DMS53 (cell line): ENCODE data around the gene APC.
A peak's percentile ranks its signal among the peaks of the same experiment; 100 is the strongest.

Source experiments
- DNase-seq: peaks from one replicate; lab custom pipeline; 2025; lab: John Stamatoyannopoulos, UW

The APC gene

DNA sequence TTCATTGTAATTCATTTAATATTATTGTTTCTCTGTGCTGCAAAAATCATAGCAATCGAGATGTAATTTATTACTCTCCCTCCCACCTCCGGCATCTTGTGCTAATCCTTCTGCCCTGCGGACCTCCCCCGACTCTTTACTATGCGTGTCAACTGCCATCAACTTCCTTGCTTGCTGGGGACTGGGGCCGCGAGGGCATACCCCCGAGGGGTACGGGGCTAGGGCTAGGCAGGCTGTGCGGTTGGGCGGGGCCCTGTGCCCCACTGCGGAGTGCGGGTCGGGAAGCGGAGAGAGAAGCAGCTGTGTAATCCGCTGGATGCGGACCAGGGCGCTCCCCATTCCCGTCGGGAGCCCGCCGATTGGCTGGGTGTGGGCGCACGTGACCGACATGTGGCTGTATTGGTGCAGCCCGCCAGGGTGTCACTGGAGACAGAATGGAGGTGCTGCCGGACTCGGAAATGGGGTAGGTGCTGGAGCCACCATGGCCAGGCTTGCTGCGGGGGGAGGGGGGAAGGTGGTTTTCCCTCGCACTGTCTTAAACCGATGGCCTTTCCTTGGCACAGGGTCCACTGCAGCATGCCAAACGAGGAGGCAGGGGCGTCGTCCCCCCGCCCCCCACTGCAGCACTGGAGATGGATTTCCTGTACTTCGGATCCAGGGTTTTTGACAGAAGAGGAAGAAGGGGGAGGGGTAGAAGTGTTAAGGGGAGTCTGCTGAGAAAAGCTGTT, at the start of gene APC:
Gene APC (plus strand): TSS at position 423 of the 728 bp plus-strand sequence. CDS start 17,006 bp downstream, outside the sequence.
- peak; percentile 91 for DNase-seq

DNA sequence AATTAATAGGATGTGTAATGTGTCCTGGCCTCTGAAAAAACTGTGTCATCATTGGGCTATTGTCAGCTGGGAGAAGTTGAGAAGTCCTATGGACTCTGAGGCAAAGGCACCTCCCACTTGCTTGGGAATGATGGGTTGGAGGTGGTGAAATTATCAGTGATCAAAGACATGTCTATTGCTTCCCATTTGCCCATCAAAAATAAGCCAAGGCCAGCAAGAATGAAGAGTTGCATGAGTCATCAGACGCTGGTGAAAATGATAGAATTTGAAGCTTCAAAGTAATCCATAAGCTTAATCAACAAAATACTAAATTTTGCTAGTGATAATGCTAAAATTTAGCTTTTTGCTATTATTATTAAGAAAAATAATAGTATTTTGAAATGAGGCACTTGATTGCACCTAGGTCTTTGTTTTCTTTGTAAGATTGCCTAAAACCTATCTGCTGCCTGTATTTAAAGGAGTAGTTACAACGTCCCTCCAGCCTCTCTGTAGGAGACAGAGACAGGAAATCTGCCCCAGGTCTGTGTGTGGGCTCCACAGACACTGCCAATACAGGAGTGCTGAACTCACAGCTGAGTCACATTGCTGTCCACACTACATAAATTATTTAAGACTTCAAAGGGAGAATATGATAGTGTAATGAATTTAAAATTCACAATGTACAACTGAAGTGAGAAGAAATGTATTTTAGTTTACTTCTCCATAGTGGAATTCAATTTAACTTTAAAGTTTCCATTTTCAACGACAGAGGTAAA, 48.4 kb upstream of the APC start:
- no peak for DNase-seq

DNA sequence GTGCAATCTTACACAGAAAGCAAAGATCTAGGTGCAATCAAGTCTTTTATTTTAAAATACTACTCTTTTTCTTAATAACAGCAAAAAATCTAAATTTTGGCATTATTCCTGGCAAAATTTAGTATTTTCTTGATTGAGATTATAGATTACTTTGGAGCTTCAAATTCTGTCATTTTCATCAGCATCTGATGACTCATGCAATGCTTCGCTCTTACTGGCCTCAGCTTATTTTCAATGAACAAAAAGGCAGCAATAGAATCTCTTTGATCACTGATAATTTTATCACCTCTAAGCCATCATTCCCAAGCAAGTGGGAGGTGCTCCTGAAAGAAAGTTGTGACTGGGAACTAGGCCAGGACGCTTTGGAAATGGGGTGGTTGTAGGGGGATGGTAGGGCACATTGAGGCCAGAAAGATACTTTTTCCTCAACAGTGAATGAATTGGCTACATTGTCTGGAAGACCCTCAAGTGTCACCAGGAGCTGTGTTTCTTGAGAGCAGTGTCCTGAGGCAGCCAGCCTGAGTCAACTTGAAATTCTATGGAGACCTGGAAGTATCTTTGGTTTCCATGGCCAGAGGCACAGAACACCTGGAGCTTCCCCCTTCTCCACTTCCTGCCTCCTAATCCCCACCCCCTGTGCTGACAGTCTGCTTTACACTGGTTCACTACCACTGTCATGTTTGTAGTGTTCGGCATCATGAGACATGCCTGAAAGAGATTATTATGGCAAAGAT, 46.9 kb upstream of the APC start:
- DNase-seq: peak; percentile 32

DNA sequence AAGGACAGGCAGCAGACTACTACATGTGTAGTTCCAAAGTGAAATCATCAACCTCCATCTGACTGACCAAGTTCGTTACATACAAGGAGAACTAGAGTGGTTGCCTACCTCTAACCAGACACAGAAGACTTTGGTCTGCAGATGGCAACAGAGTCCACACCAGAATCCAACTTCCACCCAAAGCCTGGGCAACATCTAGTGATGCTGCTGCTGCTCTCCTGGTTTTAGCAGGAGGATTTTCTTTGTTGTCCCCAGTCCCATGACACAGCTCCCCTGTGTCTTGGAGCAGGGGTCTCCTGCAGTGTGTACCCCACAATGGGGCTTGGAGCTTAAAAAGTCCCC, 46.4 kb upstream of the APC start:
- no peak for DNase-seq

DNA sequence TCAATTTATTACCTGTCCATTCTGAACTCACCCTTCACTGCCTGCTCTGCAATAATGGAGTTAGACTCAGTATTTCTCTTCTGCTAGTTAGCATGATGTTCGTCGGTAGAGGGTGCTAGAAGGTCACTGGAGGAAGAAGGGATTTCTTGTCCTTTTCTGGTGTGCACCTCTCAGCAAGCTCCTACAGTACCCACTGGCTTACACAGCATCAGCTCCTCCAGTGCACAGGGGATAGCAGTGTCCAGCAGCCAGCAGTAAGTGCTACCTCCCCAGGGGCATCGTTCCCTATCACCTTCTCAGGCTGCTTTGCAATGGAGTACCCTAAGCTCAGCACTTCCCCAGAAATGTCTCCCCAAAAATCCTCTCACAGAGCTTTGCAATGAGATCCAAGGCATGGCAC, 45.9 kb upstream of the APC start:
- DNase-seq: peak; percentile 85

DNA sequence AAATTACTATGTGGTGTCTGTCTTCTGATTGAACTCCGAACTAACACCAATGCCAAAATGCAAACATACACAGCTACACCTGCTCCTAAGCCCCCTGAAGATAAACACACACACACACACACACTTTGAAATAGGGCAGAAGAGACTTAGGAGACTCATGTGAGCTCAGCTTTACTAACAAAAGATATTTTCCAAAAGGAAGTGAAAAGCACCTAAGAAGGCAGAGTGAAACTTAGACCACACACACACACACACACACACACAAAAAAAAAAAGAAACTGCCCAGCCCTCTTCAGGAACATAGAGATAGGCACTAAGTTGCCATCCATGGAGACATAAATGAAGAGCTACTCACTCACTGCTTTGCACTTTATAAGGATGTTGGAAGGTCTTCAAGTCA, 45.2 kb upstream of the APC start:
- no peak for DNase-seq

DNA sequence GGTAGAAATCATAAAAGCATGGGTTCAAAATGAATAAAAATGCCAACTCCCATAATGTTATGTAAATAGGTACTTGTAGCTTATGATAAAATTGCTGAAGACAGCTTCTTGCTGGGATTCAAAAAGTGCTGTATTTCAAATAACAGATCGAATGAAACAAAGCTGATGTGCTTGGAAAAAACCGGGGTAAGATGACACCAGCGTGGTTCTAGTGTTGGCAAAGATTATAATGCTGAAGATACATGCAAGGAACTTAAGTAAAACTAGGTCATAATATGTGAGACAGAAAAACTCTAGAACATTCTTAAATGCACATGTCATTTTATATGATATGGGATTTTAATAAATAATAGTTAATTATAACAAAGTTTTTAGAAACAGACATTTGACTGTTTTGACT, 44.4 kb upstream of the APC start:
- no peak for DNase-seq

DNA sequence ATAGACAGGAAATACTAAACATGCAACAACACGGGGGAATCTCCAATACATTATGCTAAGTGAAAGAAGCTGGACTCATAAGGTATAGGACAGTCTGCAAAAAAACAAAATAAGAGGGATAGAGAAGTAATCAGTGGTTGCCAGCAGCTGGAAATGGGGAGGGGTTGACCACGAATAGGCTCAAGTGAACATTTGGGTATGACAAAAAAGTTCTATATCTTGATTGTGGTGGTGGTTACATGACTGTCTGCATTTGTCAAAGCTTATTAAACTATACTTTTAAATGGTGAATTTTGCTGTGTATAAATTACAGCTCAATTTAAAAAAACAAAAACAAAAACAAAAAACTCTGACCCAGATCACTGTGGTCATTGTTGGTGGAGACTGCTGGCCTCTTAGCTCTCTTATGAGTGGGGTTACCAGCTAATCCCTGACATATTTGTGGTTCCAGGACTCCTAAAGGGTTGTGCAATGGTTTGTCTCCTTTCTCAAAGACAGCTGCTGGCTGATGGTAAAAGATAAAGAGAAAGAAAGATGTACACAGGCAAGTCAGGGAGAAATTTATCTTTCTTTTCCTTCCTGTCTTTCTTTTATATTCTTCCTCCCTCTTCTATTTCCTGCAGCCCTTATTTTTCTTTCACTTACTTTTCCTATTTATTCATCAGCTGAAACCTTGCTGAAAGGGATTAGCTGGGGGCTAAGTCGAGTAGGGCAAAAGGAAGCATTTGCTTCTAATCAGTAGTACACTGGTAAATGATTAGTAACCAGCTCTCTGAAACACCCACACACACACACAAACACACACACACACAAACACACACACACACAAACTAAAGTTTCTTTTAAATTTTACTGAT, 42.6 kb upstream of the APC start:
- no peak for DNase-seq

DNA sequence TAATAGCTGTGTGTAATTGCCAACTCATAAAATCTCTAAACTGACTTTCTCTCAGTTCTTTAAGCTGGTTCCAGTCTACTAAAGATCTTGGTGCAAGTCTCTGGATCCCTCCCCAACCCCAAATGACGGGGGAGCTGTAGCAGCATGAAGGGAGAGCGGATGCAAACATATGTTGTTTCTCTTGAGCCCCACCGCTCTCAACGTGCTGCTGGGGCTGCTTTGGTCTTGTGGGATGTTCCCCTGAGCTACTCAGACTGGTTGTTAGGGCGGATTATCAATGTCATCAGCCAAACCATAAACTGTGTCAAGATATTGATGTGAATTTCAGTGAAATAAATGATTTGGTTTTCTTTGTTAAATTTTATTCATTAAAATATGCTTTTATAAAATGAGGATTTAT, 40.9 kb upstream of the APC start:
- no peak for DNase-seq

DNA sequence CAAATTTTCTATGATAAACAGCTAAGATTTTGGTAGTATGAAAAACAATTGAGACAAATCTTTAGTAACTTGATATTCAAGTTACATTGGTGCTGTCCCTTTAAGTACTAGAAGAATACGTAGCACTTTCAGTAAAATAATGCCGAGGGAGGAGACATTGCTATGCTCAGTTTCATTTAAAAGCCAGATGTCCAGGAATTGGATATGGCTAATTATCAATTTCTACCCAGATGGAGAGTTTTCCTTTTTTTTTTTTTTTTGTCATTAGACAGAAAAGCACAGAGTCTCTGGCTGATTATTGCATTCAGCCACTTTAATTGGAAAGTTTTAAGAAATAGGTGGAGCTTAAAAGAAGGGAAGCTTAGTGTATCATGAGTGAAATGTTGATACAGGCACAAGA, 40.4 kb upstream of the APC start:
- DNase-seq: no peak

DNA sequence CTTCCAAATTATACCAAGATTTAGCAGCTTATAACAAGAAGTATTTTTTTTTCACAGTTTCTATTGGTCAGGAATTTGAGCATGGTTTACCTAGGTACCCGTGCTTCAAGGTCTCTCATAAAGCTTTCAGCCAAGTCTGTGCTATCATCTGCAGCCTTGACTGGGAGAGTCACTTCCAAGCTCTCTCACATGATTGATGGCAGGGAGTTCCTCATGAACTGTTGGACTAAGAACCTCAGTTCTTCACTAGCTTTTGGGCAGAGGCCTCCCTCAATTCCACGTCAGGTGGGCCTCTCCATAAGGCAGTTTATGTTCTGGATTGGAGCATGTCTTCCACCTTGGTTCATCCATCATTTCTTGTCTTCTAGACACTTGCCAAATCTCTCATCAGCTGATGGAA, 39.9 kb upstream of the APC start:
- no peak for DNase-seq

DNA sequence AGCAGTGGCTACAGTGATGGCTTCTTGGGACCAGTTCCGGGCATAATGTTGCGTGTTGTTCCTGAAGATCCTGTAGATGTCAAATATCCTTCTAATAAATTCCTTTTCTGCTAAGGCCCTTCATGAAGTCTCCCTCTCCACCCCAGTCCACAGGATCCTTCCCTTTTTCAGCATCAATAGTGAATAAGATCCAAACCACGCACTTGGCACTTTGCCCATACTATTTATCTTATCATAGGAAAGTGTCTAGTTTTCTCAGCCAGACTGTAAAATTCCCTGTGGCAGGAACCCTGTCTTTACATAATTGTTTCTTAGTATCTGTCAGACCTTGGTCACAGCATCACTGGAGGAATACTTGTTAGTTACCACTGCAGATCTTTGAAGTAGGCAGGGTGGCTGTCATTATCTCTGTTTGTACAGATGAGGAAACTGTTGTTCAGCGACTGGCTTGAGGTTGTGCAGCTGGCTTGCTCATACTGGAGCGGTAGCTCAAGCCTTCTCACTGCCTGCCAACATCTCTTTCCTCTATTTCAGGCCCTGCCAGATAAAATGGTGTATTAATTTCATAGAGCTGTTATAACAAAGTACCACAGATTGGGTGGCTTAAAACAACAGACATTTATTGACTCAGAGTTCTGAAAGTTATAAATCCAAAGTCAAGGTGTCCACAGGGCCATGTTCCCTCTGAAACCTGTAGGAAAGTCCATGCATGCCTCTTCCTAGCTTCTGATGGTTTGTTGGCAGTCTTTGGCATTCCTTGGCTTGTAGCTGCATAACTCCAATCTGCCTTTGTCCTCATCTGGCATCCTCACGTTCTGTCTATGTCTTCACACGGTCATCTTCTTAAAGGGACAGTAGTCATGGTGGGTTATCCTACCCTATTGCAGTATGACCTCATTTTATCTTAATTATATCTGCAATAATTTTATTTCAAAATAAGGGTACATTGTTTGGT, 33.5 kb upstream of the APC start:
- peak; percentile 8 for DNase-seq

DNA sequence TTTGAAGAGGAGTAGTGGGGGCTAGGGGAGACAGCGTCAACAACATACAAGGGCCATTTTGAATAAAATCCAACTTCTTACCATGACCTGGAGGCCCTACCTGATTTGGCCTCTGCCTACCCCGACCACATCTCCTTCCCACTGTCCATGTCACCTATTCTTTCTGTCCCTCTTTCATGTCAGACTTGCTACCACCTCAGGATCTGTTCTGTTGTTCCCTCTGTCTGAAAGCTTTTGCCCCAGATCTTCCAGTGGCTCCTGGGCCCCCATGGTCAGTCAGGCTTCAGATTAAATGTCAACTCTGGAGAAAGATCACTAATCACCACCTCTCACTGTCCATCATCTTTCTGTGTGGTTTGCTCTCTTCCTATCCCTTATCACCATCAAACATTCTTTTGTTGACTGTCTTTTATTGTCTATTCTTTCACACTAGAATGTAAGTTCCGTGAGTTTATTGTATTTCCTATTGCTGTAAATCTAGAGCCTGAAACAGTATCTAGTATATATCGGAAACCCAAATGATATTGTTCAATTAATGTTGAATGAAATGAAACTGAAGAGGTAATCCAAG, 31.2 kb upstream of the APC start:
- DNase-seq: peak; percentile 32

DNA sequence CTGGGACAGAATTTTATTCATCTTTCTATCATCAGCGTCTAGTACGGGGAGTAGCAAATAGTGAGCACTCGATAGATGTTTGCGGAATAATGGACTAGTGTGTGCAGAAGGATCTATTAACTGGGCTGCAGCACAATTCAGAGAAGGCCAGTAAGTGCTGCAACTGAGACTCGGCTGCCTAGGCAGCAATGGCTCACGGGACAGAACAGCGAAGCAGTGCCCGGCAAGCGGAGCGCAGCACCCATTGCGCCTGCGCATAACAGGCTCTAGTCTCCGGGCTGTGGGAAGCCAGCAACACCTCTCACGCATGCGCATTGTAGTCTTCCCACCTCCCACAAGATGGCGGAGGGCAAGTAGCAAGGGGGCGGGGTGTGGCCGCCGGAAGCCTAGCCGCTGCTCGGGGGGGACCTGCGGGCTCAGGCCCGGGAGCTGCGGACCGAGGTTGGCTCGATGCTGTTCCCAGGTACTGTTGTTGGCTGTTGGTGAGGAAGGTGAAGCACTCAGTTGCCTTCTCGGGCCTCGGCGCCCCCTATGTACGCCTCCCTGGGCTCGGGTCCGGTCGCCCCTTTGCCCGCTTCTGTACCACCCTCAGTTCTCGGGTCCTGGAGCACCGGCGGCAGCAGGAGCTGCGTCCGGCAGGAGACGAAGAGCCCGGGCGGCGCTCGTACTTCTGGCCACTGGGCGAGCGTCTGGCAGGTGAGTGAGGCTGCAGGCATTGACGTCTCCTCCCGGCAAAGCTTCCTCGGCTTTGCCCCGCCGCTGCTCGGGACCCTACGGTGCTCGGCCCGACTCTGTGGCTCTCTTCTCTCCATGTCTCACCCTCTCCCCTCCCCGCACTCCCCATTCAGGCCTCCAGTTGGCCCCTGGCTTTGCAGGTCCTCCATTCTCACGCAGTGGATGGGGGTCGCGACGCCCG, 30.2 kb upstream of the APC start:
- peak; percentile 99 for DNase-seq

DNA sequence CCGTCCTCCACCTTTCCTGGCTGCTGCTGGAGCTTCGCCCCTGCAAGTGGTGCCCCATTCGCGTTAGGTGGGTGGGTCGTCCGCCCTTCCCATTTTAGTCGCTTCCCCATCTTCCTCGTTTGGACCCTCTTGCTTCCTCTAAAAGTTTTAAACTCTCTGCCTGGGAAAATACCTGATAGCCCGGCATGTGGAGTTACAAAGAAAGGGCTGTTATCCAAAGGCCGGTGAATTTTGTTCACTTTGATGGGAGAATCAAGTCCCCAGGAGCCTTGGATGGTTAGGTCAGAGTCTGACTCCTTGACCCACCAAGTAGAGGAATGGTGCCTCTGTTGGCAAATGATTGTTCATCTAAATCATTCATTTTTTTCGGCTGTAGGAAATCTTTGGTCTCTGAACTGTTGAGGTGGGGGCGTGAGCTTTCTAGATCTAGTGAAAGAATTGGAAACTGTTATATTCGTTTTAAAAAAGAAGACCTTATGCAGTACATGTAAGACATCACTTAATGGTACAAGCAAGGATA, 29.5 kb upstream of the APC start:
- peak; percentile 43 for DNase-seq

DNA sequence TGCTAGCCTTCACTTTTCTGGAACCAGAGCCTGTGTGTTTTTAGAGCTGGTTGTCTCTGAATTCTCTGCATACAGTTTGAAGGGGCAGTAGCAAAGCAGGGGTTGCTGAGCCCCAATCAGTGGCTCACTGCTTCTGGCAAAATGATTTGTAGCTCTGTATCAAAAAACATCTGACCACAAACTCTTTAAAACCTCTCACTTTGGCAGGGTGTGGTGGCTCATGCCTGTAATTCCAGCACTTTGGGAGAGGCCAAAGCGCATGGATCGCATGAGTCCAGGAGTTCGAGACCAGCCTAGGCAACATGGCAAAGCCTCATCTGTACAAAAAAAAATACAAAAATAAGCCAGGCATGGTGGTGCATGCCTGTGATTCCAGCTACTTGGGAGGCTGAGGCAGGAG, 28.3 kb upstream of the APC start:
- no peak for DNase-seq

DNA sequence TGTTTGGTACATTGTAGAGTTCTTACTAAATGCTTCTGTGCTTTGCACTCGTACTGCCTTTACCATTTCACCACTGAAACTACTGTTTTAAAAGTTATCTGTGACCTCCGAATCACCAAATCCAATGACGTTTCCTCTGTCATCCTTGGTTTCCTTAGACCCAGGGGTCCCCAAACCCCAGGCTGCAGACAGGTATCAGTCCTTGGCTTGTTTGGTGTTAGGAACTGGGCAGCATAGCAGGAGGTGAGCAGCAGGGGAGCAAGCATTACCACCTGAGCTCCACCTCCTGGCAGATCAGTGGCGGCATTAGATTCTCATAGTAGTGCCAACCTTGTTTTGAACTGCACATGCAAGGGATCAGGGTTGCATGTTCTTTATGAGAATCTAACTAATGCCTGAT, 26.8 kb upstream of the APC start:
- DNase-seq: no peak

DNA sequence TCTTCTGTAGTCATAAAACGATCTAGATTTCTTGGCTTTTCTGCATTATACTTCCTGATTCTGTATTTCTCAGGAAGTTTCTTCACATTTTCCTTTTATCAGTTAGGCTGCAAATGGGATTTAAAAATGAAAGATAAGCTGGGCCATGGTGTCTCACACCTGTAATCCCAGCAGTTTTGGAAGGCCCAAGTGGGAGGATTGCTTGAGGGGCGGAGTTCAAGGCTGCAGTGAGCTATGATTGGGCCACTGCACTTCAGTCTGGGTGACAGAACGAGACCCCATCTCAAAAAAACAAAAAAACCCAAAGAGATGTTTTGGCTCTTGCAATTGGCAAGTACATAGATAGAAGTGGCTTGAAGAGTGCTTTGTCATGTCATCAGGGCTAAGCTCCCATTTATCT, 26.2 kb upstream of the APC start:
- DNase-seq: no peak

DNA sequence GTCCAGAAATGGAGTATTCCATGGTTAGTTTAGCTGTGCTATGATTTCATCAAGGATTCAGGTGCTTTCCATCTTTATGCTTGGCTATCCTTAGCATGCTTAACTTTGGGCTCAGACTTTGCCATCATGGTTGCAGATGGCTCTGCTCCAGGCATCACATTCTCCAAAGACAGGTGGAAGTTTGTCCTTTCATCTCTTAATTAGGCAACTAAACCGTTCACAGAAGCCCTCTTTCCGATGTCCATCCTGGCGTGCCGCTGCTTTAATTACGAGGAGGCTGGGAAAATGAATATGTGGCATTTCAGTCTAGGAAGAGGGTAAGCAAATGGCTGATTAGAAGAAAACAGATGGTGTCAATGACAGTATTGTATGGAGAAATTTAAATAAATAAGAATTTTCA, 24.5 kb upstream of the APC start:
- DNase-seq: no peak
